GM12872 (cell line): ENCODE data around the gene GIMAP5.

Source experiments
- CTCF ChIP-seq: IDR thresholded peaks from 3 replicates; pipeline ENCODE4 v1.5.1; 2011; ENCODE audit warnings: low read depth, mild to moderate bottlenecking, low read length, moderate library complexity; ENCODE audit not compliant: insufficient read depth

GIMAP5 gene

GRCh38 chr7:150735596-150736358, 1.4 kb upstream of the GIMAP5 start:
- TF ChIP-seq CTCF: no peak

DNA sequence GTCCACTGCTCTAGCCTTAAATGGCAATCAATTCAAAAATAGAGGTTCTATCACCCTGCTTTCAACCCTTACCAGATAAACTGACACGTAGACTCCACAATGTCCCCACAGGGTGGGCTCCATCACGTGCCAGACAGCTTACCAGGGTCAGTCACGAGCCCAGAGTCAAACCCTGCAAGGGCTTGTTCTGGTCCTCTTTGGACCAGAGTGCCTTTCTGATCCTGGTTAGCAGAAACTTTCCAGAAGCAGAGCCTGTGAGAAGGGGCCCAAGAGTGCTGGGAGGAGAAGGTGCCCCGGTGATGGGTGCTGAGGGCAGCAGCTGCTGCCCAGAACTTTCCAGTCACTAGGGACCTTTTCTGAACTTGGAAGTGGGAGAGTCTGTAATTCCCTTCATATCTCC, 354 bp upstream of the GIMAP5 start:
- no peak for TF ChIP-seq CTCF

- no peak for TF ChIP-seq CTCF
Measured at GRCh38 chr7:150738092-150738491, 874 bp downstream of the GIMAP5 start.

DNA sequence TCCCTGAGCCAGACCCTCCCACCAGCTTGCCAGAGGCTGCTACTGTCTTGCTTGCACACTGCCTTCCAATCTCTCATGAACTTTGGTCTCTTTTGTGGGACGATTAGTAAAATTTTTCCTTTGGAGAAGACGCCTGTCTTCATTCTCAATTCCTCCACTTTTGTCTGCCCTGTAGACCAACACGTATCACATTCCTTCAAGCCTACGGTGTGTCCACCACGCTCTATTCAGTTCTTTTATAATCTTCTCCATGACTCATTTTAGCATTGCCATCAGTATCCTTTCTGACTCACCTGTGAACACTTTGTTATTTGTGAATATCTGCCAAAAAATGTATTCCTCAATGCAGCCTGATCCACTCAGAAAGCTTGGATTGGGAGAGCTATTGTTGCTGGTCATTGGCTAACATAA, 1.4 kb downstream of the GIMAP5 start:
- TF ChIP-seq CTCF: no peak

DNA sequence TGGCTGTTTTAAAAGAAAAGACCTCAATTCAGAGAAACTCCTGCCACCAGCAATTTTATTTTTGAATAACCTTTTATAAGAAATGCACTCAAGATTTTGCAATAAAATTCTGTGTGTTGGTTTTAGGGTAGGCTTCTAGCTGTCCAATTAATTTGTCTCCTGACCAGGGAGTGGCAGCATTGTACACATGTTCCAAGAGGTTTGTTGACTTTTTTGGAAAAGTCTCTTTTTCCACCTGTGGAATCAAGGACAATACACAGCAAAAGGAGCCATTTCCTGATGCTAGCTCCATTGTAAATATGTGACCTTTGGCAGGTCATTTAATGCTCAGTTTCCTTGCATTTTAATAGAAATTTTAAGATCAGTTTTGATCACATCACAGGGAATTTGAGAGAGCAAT, 1.8 kb downstream of the GIMAP5 start:
- TF ChIP-seq CTCF: no peak

GRCh38 chr7:150740053-150740452, 2.8 kb downstream of the GIMAP5 start:
- TF ChIP-seq CTCF: no peak

DNA sequence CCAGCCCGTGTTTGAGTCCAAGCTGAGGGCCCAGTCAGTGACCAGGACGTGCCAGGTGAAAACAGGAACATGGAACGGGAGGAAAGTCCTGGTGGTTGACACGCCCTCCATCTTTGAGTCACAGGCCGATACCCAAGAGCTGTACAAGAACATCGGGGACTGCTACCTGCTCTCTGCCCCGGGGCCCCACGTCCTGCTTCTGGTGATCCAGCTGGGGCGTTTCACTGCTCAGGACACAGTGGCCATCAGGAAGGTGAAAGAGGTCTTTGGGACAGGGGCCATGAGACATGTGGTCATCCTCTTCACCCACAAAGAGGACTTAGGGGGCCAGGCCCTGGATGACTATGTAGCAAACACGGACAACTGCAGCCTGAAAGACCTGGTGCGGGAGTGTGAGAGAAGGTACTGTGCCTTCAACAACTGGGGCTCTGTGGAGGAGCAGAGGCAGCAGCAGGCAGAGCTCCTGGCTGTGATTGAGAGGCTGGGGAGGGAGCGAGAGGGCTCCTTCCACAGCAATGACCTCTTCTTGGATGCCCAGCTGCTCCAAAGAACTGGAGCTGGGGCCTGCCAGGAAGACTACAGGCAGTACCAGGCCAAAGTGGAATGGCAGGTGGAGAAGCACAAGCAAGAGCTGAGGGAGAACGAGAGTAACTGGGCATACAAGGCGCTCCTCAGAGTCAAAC, 5.2 kb downstream of the GIMAP5 start:
- TF ChIP-seq CTCF: no peak
